ENCODE measurements around the gene CLSTN2. TPM values are rescaled to one million over a fixed set of nuclear protein-coding genes. Genes with fewer than 3 reads are reported as not detected.

Gene CLSTN2
- total and polyA plus RNA-seq, 2 experiments from 2014 or later: 23.0 to 27.0 TPM

- H4K20me1 ChIP-seq (ENCODE audit: insufficient read depth, poor library complexity, severe bottlenecking): no peaks in the 10 kb centered on the region
- no peak overlapping the region for H3K4me3 ChIP-seq
- no peak for DNase-seq (ENCODE audit: low spot score)
- H3K9me2 ChIP-seq (replicated peaks; ENCODE audit: insufficient read depth): no peaks in the 10 kb centered on the region
- no peak overlapping the region for H3K27ac ChIP-seq
- 94% methylated on average over 1 of the region's 1 CpG for WGBS (ENCODE audit: low lambda C conversion rate, missing lambda C conversion rate)
- H3K9me3 ChIP-seq (ENCODE audit: low read depth): no peaks in the 10 kb centered on the region
- H3K4me1 ChIP-seq (ENCODE audit: insufficient read depth): no peaks in the 10 kb centered on the region
- no peaks in the 10 kb centered on the region for H3K36me3 ChIP-seq (replicated peaks; ENCODE audit: insufficient read depth, low read depth)
- TF ChIP-seq EZH2phosphoT487 (IDR thresholded peaks at IDR 0.05; ENCODE audit: low read depth, severe bottlenecking, unreplicated experiment): no peak
- TF ChIP-seq EZH2 (IDR thresholded peaks at IDR 0.05; ENCODE audit: borderline replicate concordance): no peak
- TF ChIP-seq CTCF (IDR thresholded peaks at IDR 0.05; ENCODE audit: poor library complexity): no peak
- no peak overlapping the region for H3K4me2 ChIP-seq
- no peak overlapping the region for H2AFZ ChIP-seq
- no peaks in the 10 kb centered on the region for H3K27me3 ChIP-seq
- H3K79me2 ChIP-seq: no peaks in the 10 kb centered on the region
These were observed 492.8 kb downstream of the CLSTN2 start for GRCh38 chr3:140427786-140428185.

GRCh38 chr3:140428380-140428779 lies 493.4 kb downstream of the CLSTN2 start:
- TF ChIP-seq CTCF (IDR thresholded peaks at IDR 0.05; ENCODE audit: poor library complexity) (no peak), EZH2 (IDR thresholded peaks at IDR 0.05; ENCODE audit: borderline replicate concordance) (no peak), EZH2phosphoT487 (IDR thresholded peaks at IDR 0.05; ENCODE audit: low read depth, severe bottlenecking, unreplicated experiment) (no peak)
- Histone ChIP-seq H3K4me1 (ENCODE audit: insufficient read depth) (no peaks in the 10 kb centered on the region), H3K4me3 (no peak overlapping the region), H3K27me3 (no peaks in the 10 kb centered on the region), H3K27ac (no peak overlapping the region), H4K20me1 (ENCODE audit: insufficient read depth, poor library complexity, severe bottlenecking) (no peaks in the 10 kb centered on the region), H3K9me2 (replicated peaks; ENCODE audit: insufficient read depth) (no peaks in the 10 kb centered on the region), H3K36me3 (replicated peaks; ENCODE audit: insufficient read depth, low read depth) (no peaks in the 10 kb centered on the region), H2AFZ (no peak overlapping the region), H3K9me3 (ENCODE audit: low read depth) (no peaks in the 10 kb centered on the region), H3K79me2 (no peaks in the 10 kb centered on the region), H3K4me2 (no peak overlapping the region)
- WGBS (ENCODE audit: low lambda C conversion rate, missing lambda C conversion rate): 87% methylated on average over 3 of the region's 3 CpGs
- no peak for DNase-seq (ENCODE audit: low spot score)

- Histone ChIP-seq H3K4me1 (ENCODE audit: insufficient read depth) (no peaks in the 10 kb centered on the region), H3K36me3 (replicated peaks; ENCODE audit: insufficient read depth, low read depth) (no peaks in the 10 kb centered on the region), H3K4me3 (no peak overlapping the region), H3K9me2 (replicated peaks; ENCODE audit: insufficient read depth) (no peaks in the 10 kb centered on the region), H3K27me3 (no peaks in the 10 kb centered on the region), H3K9me3 (ENCODE audit: low read depth) (no peaks in the 10 kb centered on the region), H2AFZ (no peak overlapping the region), H3K79me2 (no peaks in the 10 kb centered on the region), H4K20me1 (ENCODE audit: insufficient read depth, poor library complexity, severe bottlenecking) (no peaks in the 10 kb centered on the region), H3K27ac (no peak overlapping the region), H3K4me2 (no peak overlapping the region)
- no peak for DNase-seq (ENCODE audit: low spot score)
- TF ChIP-seq EZH2phosphoT487 (IDR thresholded peaks at IDR 0.05; ENCODE audit: low read depth, severe bottlenecking, unreplicated experiment): no peak
- TF ChIP-seq EZH2 (IDR thresholded peaks at IDR 0.05; ENCODE audit: borderline replicate concordance): no peak
- no peak for TF ChIP-seq CTCF (IDR thresholded peaks at IDR 0.05; ENCODE audit: poor library complexity)
- 93% methylated on average over 1 of the region's 1 CpG for WGBS (ENCODE audit: low lambda C conversion rate, missing lambda C conversion rate)
These were observed 494.8 kb downstream of the CLSTN2 start for GRCh38 chr3:140429791-140430190.

DNA sequence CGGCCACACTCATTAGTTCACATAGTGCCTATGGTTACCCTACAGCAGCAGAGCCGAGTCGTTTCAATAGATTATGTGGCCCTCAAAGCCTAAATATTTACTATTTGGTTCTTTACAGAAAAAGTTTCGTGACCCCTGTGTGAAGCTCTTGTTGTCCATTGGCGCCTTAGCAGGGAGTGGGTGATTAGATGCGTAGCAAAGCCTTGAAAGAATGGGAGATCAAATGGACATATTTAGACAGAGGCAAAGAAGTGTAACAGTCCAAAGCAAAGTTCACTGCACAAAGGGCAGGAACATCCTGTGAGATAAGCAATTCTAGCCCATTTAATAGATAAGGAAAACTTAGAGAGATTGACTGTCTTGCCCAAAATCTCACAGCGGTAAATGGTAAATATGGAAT lies 495.5 kb downstream of the CLSTN2 start:
- H3K79me2 ChIP-seq: no peaks in the 10 kb centered on the region
- H3K9me3 ChIP-seq (ENCODE audit: low read depth): no peaks in the 10 kb centered on the region
- no peak overlapping the region for H2AFZ ChIP-seq
- H3K27ac ChIP-seq: no peak overlapping the region
- TF ChIP-seq CTCF (IDR thresholded peaks at IDR 0.05; ENCODE audit: poor library complexity): no peak
- TF ChIP-seq EZH2 (IDR thresholded peaks at IDR 0.05; ENCODE audit: borderline replicate concordance): no peak
- no peak for TF ChIP-seq EZH2phosphoT487 (IDR thresholded peaks at IDR 0.05; ENCODE audit: low read depth, severe bottlenecking, unreplicated experiment)
- H3K4me1 ChIP-seq (ENCODE audit: insufficient read depth): no peaks in the 10 kb centered on the region
- 79% methylated on average over 7 of the region's 7 CpGs for WGBS (ENCODE audit: low lambda C conversion rate, missing lambda C conversion rate)
- H3K36me3 ChIP-seq (replicated peaks; ENCODE audit: insufficient read depth, low read depth): no peaks in the 10 kb centered on the region
- no peaks in the 10 kb centered on the region for H3K9me2 ChIP-seq (replicated peaks; ENCODE audit: insufficient read depth)
- H3K4me2 ChIP-seq: no peak overlapping the region
- H3K27me3 ChIP-seq: no peaks in the 10 kb centered on the region
- no peak overlapping the region for H3K4me3 ChIP-seq
- no peaks in the 10 kb centered on the region for H4K20me1 ChIP-seq (ENCODE audit: insufficient read depth, poor library complexity, severe bottlenecking)
- no peak for DNase-seq (ENCODE audit: low spot score)

All from hepatocyte (in vitro differentiated cells).